ENCODE measurements around the gene ITGB4.

The ITGB4 gene

DNA sequence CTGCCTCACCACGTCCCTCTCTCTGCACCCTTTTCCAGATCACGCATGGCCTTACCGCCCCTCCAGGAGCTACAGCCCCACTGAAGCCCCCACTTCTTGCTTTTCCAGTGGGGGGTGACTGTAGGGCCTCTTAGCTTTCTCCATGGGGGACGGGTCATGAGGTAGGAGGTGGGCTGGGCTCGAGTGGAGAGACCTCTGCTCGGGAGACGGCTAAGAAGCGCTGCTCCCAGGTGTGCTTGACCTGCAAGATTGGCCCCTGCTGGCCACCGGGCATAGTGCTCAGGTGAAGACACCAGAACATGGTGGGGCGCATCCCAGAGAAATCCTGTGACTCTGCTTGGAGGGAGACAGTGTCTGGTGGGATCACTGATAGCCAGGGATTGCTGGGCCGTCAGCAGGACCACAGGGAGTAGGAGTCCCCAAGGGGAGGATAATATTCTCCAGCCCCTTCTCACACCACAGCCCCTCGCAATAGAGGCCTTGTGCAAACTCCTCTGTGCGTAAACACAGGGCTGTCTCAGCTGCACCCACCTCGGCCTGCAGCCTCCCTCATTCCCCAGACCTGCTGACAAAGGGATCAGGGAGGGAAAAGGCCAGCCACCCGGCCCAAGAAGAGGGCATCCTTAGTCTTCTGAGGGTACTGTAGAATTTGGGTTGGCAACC is 52.7 kb downstream of the ITGB4 start:
- DNase-seq: no peak

DNA sequence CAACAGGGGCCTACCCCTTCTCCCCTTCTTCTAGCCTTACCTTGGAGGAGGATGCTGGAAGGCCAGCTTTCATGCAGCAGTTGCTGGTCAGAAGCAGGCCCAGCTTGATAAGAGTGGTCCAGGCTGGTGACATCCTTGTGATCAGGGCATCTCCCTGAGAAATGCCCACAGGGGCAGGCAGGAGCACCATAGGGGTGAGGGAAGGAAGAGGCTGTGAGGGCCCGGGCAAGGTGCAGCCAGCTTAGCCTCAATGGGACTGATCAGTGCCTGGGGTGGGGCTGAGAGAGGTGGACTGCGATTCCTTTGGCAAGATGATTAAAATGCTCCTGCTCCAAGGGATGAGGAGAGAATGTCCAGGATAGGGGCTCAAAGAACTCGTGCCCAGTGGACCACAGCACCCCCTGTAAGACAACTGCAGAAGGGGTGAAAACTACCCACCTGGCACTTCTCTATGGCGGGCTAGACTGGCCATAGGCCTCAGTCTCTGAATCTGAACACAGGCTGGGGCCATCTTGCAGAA is 53.3 kb downstream of the ITGB4 start:
- no peak for DNase-seq

DNA sequence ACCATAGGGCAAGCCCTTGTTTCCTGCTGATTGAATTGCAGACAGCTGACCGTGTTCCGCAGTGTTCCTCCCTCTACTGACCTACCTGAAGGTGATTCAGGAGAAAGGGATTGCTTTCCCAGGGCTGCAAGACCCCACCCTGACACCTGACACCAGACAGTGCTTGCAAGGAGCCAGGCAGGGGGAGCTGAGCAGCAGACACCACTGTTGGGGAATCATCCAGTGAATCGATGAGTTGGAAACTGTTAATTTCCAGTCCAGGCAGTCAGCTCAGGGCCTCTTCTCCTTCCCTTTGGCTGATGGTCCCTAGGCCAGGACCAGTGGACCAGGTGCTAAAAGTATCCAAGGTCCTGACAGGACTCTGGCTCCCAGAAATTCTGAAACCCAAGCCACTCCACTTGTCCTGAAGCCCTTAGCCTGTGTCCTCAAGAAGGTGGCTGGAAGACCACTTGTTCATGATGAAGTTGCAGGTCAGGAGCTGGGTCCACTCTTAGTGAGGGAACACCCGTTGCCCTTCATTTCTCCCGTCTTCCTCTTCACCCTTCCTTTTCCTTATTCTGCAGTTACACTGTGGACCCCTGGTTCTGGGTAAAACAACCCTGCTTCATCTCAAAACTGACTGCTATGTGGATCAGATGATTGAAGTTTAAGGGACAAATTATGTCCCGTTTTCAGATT is 53.9 kb downstream of the ITGB4 start:
- peak; percentile 52 for DNase-seq

DNA sequence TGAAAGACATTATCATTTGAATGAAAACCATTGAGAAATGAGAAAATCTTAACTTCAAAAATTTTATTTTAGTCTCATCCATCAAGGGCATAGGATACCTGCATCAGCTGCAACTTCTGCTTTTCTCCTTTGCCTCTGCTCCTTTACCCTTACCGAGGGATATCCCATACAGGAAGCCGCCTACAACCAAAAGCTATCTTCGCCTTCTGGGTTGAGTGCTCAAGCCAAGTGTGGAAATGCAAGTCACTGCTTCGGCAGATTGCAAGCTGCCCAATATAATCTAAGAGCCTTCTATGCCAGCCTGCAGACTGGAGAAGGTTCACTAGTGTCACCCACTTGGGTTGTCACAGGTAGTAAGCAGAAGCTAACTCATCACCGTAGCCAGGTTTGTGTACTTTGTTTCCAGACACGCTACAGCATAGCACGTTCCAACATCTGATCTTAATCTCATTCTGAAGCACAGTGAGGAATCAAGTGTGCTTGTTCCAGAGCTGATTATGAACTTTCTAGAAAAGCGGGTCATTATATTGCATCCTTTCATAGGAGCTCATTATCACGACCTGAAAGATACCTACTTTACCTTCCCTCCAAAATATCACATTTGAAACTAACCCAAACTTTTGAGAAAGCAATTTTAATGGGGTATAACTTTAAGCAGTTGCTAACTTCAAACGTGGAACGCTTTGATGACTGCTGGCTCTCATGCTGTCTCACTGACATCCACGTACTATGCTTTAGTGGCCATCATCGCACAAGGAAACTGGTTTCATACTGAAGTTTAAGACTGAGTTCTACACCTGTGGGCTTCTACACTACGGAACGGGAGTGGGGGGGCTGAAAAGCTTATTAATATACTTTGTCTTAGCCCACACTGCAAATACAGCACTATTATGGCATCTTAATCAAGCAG is 55.4 kb downstream of the ITGB4 start:
- peak; percentile 38 for DNase-seq

DNA sequence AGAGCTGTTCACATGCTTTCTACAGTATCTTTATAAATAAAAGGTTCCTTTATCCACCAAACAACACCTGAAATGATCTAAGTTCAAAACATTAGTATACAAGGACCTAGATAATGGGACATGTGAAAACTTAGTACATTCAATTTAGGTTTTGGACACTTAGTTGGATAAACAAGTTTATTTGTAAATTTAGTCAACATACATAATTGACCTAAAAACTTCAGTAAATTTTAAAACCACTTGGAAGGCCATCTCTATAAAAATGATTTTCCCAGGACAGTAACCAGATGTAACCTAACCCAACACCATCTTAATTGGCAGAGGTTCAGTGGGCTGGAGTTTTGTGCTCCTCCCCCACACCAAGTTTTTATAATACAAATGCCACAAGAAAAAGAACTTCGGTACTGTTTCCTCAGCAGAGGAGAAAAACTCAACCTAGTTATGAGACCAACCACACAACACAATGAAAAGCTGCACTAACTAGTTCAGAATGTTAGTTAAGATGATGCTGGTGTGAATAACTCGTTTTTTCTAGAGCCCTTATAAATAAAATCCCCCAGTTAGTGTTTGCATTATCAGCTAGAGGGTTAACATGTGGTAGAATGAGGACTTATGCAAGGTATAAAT is 56.1 kb downstream of the ITGB4 start:
- DNase-seq: no peak

DNA sequence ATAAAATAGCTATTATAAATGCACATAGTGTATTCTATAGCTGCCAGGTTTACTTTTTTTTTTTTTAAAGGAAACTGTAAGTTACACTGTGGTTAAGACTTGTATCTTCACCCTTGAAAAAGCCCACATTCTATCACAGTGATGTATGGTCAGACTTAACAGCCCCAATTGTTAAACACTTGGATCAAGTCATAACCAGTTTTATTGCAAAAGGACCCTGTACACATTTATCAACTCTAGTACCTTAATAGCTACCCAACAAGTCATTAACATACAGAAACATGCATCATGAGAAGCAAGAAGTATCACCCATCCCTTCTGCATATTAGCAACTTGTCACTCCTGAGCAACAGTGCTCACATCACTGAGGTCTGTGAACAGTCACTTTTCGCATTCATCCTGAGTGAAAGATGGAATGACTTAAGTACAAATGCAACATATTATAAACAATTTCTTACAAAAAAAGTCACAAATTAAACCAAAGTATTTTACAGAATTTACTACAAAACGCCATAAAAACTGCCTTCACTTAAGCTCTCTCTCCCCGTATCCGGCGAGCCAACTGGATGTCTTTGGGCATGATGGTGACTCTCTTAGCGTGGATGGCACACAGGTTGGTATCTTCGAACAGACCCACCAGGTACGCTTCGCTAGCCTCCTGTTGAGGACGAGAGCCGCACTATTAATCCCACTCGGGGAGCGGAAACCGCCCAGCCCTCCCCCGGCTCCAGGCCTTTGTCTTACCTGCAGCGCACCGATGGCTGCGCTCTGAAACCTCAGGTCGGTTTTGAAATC is 57.0 kb downstream of the ITGB4 start:
- peak; percentile 72 for DNase-seq

DNA sequence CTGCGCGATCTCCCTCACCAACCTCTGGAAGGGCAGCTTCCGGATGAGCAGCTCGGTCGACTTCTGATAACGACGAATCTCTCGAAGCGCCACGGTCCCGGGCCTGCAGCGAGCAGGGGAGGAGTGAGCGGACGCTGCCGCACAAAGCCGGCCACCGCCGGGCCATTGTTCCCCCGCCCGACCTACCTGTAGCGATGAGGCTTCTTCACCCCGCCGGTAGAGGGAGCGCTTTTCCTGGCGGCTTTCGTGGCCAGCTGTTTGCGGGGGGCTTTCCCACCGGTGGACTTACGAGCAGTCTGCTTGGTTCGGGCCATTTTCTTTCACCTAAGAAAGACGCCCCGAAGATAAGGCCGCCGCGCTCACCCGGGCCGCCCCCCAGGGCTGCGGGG is 57.6 kb downstream of the ITGB4 start:
- DNase-seq: no peak

DNA sequence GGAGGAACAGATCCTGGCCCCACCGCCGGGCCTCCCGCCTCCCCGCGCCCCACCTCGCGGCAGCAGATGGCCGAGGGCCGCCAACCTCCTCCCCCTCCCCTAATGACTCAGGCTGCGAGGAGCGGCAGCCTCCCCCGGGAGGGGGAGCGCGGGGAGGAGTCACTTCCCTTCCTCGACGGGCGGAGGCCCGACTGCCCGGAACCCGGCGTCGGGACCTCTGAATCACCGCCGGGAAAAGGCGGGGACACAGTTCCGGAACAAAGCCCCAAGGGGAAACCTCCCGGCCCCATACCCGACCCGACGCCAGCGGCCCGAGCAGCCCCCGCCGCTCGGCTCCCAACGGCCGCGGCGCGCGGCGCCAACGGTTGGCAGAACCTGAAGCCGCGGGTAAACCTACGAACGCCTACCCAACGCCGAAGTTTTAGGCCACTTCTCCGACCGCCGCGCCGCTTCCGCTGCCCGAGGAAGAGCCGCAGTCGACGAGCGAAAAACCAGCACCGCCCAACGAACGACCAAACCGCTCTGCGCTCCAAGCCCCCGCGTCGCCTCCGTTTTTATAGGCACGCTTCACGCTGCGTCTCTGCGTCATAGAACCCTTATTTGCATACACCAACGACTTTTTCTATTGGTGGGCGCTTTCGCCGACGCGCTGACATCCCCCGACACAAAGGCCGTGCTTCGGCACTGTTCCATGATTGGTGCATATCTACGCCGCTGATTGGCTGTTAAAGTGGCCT is 58.2 kb downstream of the ITGB4 start:
- DNase-seq: peak; percentile 100

DNA sequence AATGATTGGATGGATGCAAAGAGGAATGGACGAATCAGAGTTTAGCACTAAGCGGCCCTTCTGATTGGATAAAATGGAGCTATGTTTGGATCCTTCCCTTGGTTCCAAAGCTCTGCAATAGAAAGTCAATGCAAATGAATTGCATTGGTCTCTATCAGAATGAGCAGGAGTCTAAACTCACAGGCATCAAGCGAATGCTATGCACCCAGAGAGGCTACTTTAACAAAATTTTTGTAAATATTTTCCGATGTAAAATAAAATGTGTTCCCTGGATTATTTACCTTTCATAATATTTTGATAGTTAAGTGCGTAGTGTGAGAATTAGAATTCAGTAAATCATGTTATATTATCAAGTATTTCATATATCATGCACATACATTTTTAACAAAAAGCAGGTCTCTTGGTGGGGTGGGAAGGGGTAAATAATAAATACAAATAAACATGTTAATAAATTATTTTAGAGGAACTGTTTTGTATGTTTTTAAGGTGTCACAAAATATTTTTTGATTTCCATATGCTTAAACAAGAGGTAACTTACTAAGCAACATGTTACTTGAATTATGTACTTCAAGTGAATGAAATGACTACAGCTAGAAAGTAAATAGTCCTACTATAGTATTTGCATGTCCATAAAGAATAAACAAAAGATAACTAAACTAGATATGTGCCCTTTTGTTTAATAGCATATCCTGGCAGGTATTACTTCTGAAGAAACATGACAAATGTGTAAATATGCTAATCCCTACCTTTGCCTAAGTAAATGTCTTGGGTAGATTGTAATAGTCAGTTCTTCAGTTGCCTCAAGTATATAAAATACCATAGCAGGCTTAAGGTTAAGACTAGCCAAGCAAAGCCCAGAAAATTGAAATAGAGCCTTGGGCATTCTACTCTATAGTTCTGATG is 59.0 kb downstream of the ITGB4 start:
- DNase-seq: no peak

DNA sequence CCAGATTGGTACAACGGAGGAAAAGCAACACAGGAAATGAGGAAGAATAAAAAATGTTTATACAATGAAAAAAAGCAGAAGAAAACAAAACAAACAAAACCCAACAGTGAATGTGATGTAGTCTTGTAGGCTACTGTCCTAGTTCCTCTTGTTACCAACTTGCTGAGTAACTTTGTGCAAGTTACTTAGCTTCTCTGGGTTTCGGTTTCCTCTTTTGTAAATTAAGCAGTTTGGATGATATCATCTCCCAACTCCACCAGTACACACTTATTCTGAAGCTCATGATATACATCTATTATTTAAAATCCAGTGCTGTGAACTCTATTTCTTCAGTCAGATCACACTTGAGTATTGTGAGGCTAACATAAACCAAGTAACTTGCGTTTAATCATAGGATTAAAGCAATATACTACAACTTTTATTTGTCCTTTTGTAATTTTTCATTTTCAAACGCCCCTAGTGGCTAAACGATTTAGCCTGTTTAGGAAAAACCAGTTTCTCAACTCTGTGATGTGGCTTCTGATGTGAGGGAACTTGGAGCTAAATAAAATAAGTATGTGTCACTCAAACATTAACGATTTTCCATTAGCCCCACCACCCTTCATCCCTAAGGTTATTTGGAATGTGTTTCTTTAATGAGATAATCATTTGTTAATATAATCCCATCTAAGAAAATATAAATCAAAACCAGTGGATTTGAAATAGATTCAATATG is 62.0 kb downstream of the ITGB4 start:
- DNase-seq: peak; percentile 67

DNA sequence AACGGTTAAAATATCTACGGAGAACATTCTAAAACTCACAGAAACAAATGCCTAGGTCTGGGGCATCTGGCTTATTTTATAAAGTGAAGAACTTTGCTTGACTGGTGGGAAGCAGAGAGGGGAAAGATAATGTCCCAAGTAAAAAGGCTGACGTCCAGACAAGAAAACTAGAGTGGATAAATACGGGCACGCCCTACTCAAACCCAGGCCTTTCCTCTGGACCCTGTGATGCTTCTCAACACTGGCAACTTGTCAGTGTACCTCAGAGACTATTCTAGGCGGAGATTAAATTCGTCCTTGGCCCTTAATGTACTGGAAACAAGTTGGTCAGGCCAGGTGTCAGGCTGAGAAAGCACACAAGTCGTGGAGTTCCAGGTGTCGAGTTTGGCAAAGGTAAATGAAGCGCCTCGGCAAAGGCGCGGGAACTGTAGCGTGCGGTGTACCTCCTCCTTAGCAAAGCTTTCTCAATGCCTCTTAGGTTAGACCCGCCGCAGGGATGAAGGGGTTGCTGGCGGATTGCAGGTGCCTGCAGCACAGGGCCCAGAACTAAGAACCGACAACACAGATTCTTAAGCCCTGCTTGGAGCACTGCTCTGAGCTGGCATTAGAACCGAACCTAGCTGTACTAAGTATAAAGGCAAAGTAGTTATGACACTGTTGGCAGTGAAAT is 62.7 kb downstream of the ITGB4 start:
- no peak for DNase-seq

DNA sequence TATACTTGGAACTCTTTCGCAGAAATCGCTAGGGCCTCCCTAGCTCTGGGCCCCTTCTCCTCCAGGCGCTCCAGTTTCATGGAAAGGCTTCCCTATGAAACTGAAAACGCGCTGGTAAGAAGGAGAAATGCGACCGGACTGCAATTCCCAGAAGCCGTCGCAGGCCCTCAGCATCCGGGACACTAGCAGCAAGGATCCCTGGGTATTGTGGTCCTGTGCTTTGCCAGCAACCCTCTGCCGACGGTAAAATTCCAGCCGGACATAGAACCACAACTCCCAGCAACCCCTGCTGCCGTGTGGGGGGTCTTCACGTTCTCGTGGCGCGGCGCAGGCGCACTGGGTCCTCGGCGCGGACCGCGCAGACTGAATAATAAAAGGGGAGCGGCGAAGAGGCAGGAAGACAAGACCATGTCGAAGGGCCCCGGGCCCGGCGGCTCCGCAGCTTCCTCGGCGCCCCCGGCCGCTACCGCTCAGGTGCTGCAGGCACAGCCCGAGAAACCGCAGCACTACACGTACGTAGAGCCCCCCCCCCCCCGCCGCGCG is 63.3 kb downstream of the ITGB4 start, which contains the start of gene UNK:
UNK (plus strand) TSS at position 334 of the 543 bp plus-strand sequence; CDS start at position 409, 75 bp downstream.
- peak; percentile 100 for DNase-seq

DNA sequence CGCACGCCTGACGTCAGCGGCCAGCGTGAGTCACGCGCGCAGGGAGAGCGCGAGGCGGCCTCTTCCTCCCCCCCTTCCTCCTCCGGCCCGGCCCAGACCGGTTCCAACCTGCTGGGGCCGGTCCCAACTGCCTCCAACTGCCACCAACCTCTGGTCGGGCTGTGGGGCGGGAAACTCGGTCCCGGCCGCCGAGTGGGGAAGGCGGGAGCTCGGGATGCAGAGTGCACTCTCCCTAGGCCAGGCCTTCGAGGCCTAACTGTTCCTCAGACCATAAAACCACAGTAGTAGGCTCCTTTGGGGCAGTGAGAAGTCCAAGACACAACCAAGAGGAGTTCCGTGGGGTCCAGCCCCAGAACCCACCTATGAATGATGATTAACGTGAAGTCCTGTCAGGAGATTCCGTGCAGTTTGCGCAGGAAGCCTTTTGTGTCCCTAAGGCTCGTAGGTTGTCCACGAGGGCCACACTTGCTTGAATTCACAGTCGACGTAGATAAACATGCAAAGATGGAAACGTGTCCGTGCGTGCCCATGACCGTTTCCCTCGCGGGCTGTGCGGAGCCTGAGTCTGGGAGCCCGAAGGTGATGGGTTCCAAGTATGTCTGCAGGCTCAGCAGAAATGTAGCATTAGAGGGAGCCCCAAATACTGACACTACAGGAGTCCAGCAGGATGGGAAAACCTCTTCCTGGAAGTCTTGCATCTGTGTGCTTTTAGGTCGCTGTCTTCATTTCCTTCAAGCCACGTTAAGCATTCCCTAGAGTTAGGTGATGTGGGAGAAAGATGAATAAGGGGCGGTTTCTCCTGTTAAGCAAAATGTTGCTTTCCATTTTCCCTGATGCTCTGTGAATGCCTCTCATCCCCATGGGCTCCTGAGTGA is 64.0 kb downstream of the ITGB4 start:
- DNase-seq: peak; percentile 97

DNA sequence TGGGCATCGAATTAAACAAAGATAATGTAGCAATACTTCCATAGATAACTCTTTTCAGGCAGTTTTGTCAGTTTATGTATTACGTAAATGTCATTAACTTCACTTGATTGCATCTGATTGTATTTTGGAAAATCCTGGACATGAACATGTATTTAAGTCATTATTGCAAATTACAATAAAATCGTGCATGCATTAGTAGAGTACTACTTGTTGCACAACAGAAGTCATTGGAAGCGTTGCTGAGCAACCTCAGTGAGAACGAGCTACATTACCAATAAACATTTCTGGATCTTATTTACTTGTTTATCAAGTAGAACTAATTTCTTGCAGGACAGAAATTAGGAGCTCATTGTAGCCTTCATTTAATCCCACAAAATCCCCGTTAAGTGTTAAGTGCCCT is 70.0 kb downstream of the ITGB4 start:
- DNase-seq: no peak

DNA sequence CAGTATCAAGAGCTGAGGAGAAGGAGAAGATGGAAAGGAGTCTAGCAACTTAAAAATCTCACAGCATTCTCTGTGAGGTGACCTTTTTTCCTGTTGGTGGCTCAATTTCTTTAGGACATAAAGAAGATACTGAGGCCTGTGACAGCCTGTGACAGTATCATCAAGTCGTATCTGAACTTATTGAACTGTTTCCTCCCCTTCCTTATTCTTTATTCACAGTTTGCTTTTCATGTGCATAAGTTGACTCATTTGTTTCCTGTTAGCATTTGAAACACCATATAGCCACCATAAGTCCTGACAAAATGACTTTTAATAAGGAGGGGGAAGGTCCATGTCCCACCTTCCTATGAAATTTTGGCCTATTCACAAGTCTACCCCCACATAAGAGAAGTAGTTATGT is 72.2 kb downstream of the ITGB4 start:
- no peak for DNase-seq

DNA sequence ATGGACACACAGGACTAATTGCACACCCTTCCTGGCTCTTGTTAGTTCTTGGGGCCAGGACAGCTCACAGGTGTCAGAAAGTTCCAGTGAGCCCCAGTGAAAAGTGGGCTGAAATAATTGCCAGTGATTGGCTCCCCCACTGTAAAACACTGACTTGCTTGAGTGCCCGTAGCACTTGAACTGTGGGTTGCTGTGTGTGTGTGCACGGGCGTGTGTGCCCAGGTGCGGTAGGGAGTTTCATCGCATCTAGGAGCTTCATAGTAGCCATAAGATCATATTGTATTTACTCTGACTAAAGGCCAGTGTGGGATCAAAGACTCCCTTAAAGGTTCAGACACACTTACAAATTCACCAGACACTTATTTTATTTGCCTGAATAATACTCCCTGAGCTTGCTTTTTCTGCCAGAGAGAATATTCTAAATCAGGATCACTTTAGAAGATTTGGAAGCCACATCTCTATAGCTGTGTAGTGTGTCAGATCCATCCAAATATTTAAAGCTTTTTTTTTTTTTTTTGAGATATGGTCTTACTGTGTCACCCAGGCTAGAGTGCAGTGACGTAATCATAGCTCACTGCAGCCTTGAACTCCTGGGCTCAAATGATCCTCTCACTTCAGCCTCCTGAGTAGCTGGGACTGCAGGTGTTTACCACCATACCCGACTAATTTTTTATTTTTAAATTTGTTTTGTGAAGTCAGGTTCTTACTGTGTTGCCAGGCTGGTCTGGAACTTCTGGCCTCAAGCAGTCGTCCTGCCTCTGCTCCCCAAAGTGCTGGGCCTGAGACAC is 74.8 kb downstream of the ITGB4 start:
- DNase-seq: no peak

DNA sequence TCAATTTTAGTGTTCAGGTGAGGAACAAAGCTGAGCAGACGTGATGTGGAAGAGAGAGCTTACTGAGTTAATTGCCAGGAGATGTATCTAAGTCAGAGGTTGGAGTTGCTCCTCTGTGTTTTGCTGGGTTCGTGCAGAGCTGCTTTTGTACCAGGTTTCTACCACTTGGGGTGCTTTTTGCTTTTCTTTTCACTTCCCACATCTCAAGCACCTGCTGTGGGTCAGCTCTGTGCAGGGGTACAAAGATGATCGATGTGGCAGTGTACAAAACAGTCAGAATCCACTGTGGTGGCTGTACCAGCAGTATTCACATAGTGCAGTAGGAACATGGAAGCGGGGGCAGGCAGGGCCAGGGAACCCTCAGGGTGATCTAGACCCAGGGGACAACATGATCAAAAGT is 78.1 kb downstream of the ITGB4 start:
- no peak for DNase-seq

All from NCI-H69 (cell line).